SH-SY5Y (cell line): ENCODE data around the gene SKP2.

ENCODE experiments used
- GATA2 ChIP-seq: IDR thresholded peaks from 2 replicates; pipeline ENCODE4 v1.6.1; 2011; ENCODE audit warnings: mild to moderate bottlenecking, low read depth, low read length
- GATA3 ChIP-seq: IDR thresholded peaks from 2 replicates; pipeline ENCODE4 v1.6.1; 2011; ENCODE audit warnings: low read depth, mild to moderate bottlenecking, low read length, moderate library complexity

Gene SKP2

GRCh38 chr5:36175043-36175442, 23.1 kb downstream of the SKP2 start:
- TF ChIP-seq GATA3 (no peak), GATA2 (no peak)

GRCh38 chr5:36177154-36177553, 25.2 kb downstream of the SKP2 start:
- TF ChIP-seq GATA2 (no peak), GATA3 (no peak)

GRCh38 chr5:36177715-36178523, 26.0 kb downstream of the SKP2 start:
- TF ChIP-seq GATA3: no peak

GRCh38 chr5:36178524-36178890, 26.6 kb downstream of the SKP2 start:
- TF ChIP-seq GATA3 (no peak), GATA2 (no peak)

- no peak for TF ChIP-seq GATA2
- TF ChIP-seq GATA3: no peak
Observed at GRCh38 chr5:36179950-36180349, 28.0 kb downstream of the SKP2 start.

- TF ChIP-seq GATA2 (no peak), GATA3 (no peak)
Observed at GRCh38 chr5:36180556-36181350, 28.8 kb downstream of the SKP2 start.

- TF ChIP-seq GATA2: no peak
- no peak for TF ChIP-seq GATA3
Observed at GRCh38 chr5:36181774-36182173, 29.9 kb downstream of the SKP2 start.

- TF ChIP-seq GATA2: no peak
- no peak for TF ChIP-seq GATA3
Observed at GRCh38 chr5:36193746-36194145, 41.8 kb downstream of the SKP2 start.

GRCh38 chr5:36198281-36198680, 46.4 kb downstream of the SKP2 start:
- TF ChIP-seq GATA3 (no peak), GATA2 (no peak)

GRCh38 chr5:36199620-36200019, 47.7 kb downstream of the SKP2 start:
- TF ChIP-seq GATA3: no peak
- TF ChIP-seq GATA2: no peak

GRCh38 chr5:36200513-36200912, 48.6 kb downstream of the SKP2 start:
- TF ChIP-seq GATA3: no peak
- TF ChIP-seq GATA2: no peak

- no peak for TF ChIP-seq GATA2
- TF ChIP-seq GATA3: no peak
Observed at GRCh38 chr5:36202521-36202961, 50.6 kb downstream of the SKP2 start.

- no peak for TF ChIP-seq GATA2
- TF ChIP-seq GATA3: no peak
Observed at GRCh38 chr5:36205329-36205728, 53.4 kb downstream of the SKP2 start.

- TF ChIP-seq GATA3 (no peak), GATA2 (no peak)
Observed at GRCh38 chr5:36206913-36207312, 55.0 kb downstream of the SKP2 start.

GRCh38 chr5:36208786-36209185, 56.9 kb downstream of the SKP2 start:
- no peak for TF ChIP-seq GATA2
- TF ChIP-seq GATA3: no peak
